ENCODE measurements around the gene ZNF718. TPM values are rescaled to one million over a fixed set of nuclear protein-coding genes. Genes with fewer than 3 reads are reported as not detected.
"Not testable (repeated sequence)": the region's sequence is repeated elsewhere in the genome, so short reads cannot be mapped to it uniquely, and the experiment has no call there.

ZNF718 gene
- total and polyA plus RNA-seq, 2 of the 13 experiments (the other 11 are each of a cell fraction or from before 2014, with no cell fraction given) = not detected

GRCh38 chr4:120616-121015 is 3.7 kb upstream of the ZNF718 start (continued):
- TF ChIP-seq RERE (CRISPR knock-in tag; IDR thresholded peaks at IDR 0.05; ENCODE audit: low read depth) (no peak), KDM6A (CRISPR knock-in tag; IDR thresholded peaks at IDR 0.05; ENCODE audit: low read depth) (no peak)

- no TSS peak for BruUV-seq (replicated peaks)
- WGBS (ENCODE audit: low lambda C conversion rate) = 6% methylated on average over 7 of the region's 7 CpGs
- H3K4me2 ChIP-seq (ENCODE audit: low read depth, low read length) = no peak overlapping the region
- ChIA-PET POLR2A (no interaction called here), CTCF (ENCODE audit: low intra/inter-chr PET ratio, low total read pairs) (no interaction called here)
- no peaks in the 10 kb centered on the region for H3K27me3 ChIP-seq (ENCODE audit: control insufficient read depth in 1 of 2, insufficient read depth in 2 of 2, low read length in 2 of 2)
- no peak overlapping the region for H3K9ac ChIP-seq (ENCODE audit: insufficient read depth, low read depth, low read length)
- DNase-seq (ENCODE audit: low spot score) = no peak
- no peaks in the 10 kb centered on the region for H4K20me1 ChIP-seq (ENCODE audit: insufficient read depth, low read length)
- no peaks in the 10 kb centered on the region for H3K79me2 ChIP-seq (ENCODE audit: insufficient read depth, low read length)
- in situ Hi-C loops (cut with HindIII; ENCODE audit: extremely low pct_ligation_motif_present, low pct_unique_long_range_greater_than_20kb) (no loop called here), intact Hi-C loops (cut with micrococcal nuclease; ENCODE audit: unreplicated experiment) (no loop called here)
- H3K4me1 ChIP-seq (ENCODE audit: insufficient read depth, low read length) = no peaks in the 10 kb centered on the region
- no peak for FAIRE-seq
- H2AFZ ChIP-seq (ENCODE audit: low read length) = no peak overlapping the region
- no peak for TF ChIP-seq ZNF883 (CRISPR knock-in tag; IDR thresholded peaks at IDR 0.05; ENCODE audit: not compliant biosample characterization)
- TF ChIP-seq SALL2 (CRISPR knock-in tag; IDR thresholded peaks at IDR 0.05) = no peak
- TF ChIP-seq ZNF781 (CRISPR knock-in tag; IDR thresholded peaks at IDR 0.05; ENCODE audit: borderline replicate concordance, not compliant biosample characterization) = no peak
- TF ChIP-seq ZBTB38 (CRISPR knock-in tag; IDR thresholded peaks at IDR 0.05) = no peak
- no peak for TF ChIP-seq ZNF563 (CRISPR knock-in tag; IDR thresholded peaks at IDR 0.05)
- TF ChIP-seq ZNF557 (CRISPR knock-in tag; IDR thresholded peaks at IDR 0.05) = no peak
- TF ChIP-seq ATF7-NPFF (CRISPR knock-in tag; IDR thresholded peaks at IDR 0.05; ENCODE audit: low read depth) = no peak
- no peak for TF ChIP-seq ZNF7 (CRISPR knock-in tag; IDR thresholded peaks at IDR 0.05)
- no peak for TF ChIP-seq HDAC1 (CRISPR knock-in tag; IDR thresholded peaks at IDR 0.05)
- no peak for ATAC-seq
- no peak overlapping the region for H3K4me3 ChIP-seq (replicated peaks in 1 of 3; ENCODE audit: insufficient read depth in 1 of 3, low read depth in 2 of 3, low read length in 3 of 3)
- no peak overlapping the region for H3K27ac ChIP-seq (ENCODE audit: extremely low read length, insufficient read depth, low read length)
- no peaks in the 10 kb centered on the region for H3K36me3 ChIP-seq (replicated peaks in 1 of 2; ENCODE audit: control insufficient read depth in 1 of 2, insufficient read depth in 2 of 2, low read length in 2 of 2)
- peaks cover 95% of the 10 kb centered on the region for H3K9me3 ChIP-seq (ENCODE audit: low read length)
Measured at GRCh38 chr4:121408-122084, 2.8 kb upstream of the ZNF718 start.

GRCh38 chr4:123922-124274 is 403 bp upstream of the ZNF718 start:
- H3K9ac ChIP-seq (ENCODE audit: insufficient read depth, low read depth, low read length); in situ Hi-C loops (cut with HindIII; ENCODE audit: extremely low pct_ligation_motif_present, low pct_unique_long_range_greater_than_20kb); H3K4me3 ChIP-seq (replicated peaks in 1 of 3; ENCODE audit: insufficient read depth in 1 of 3, low read depth in 2 of 3, low read length in 3 of 3); POLR2A ChIA-PET; H4K20me1 ChIP-seq (ENCODE audit: insufficient read depth, low read length); FAIRE-seq; H2AFZ ChIP-seq (ENCODE audit: low read length); intact Hi-C loops (cut with micrococcal nuclease; ENCODE audit: unreplicated experiment); H3K36me3 ChIP-seq (replicated peaks in 1 of 2; ENCODE audit: control insufficient read depth in 1 of 2, insufficient read depth in 2 of 2, low read length in 2 of 2); BruUV-seq (replicated peaks); CTCF ChIA-PET (ENCODE audit: low intra/inter-chr PET ratio, low total read pairs); H3K4me1 ChIP-seq (ENCODE audit: insufficient read depth, low read length); H3K27me3 ChIP-seq (ENCODE audit: control insufficient read depth in 1 of 2, insufficient read depth in 2 of 2, low read length in 2 of 2); H3K27ac ChIP-seq (ENCODE audit: extremely low read length, insufficient read depth, low read length); ATAC-seq; H3K79me2 ChIP-seq (ENCODE audit: insufficient read depth, low read length); H3K4me2 ChIP-seq (ENCODE audit: low read depth, low read length); DNase-seq (ENCODE audit: low spot score): not testable (repeated sequence)
- WGBS (ENCODE audit: low lambda C conversion rate) = 54% methylated on average over 10 of the region's 10 CpGs
- peaks cover 75% of the 10 kb centered on the region for H3K9me3 ChIP-seq (ENCODE audit: low read length)
